A673 (cell line): ENCODE measurements around the gene UNK. TPM values are rescaled to one million over a fixed set of nuclear protein-coding genes. Genes with fewer than 3 reads are reported as not detected.

ENCODE experiments used
- BruUV-seq: library from RNA; stranded (reverse); fragments of 400-500 nt; replicated peaks from 2 replicates; lab custom pipeline; 2021; lab: Mats Ljungman, UMichigan
- CTCF ChIA-PET: fragments of 300-600 bp; sonication (Branson Sonifier 250); formaldehyde crosslinking; loops from one replicate; lab custom pipeline; 2022; ENCODE audit warnings: antibody characterized with exemption; lab: Charles Lee
- POLR2A ChIA-PET: fragments of 300-600 bp; sonication (Branson Sonifier 250); formaldehyde crosslinking; loops from one replicate; lab custom pipeline; 2022; ENCODE audit warnings: antibody characterized with exemption; ENCODE audit not compliant: low non-redundant PET; lab: Charles Lee
- DNase-seq: peaks from one replicate; pipeline ENCODE4 v3.0.0-alpha.2; 2015; ENCODE audit warnings: low spot score
- H3K27ac ChIP-seq: fragments of 200-600 bp; sonication (generic); 2 replicates; pipeline ENCODE4 v1.5.1; 2016; ENCODE audit warnings: mixed run types, low read depth, mild to moderate bottlenecking, mixed read lengths, antibody characterized with exemption, low read length; ENCODE audit not compliant: poor library complexity, severe bottlenecking
- H3K27me3 ChIP-seq: fragments of 200-600 bp; sonication (generic); replicated peaks from 2 replicates; pipeline ENCODE4 v1.6.1; 2017; ENCODE audit warnings: mixed run types, low read depth, mild to moderate bottlenecking, mixed read lengths, antibody characterized with exemption, low read length; ENCODE audit not compliant: insufficient read depth, poor library complexity
- H3K36me3 ChIP-seq: fragments of 200-600 bp; sonication (generic); 2 replicates; pipeline ENCODE4 v1.6.1; 2016; ENCODE audit warnings: mixed run types, mild to moderate bottlenecking, mixed read lengths, antibody characterized with exemption, low read length; ENCODE audit not compliant: insufficient read depth, poor library complexity, severe bottlenecking
- H3K4me1 ChIP-seq: fragments of 200-600 bp; sonication (generic); 2 replicates; pipeline ENCODE4 v1.6.1; 2017; ENCODE audit warnings: mixed run types, mild to moderate bottlenecking, mixed read lengths, antibody characterized with exemption, low read length; ENCODE audit not compliant: insufficient read depth, poor library complexity, severe bottlenecking
- H3K4me3 ChIP-seq: fragments of 200-600 bp; sonication (generic); 2 replicates; pipeline ENCODE4 v1.5.1; 2016; ENCODE audit warnings: low read depth, mixed run types, mild to moderate bottlenecking, mixed read lengths, low read length; ENCODE audit not compliant: poor library complexity, severe bottlenecking
- H3K9me3 ChIP-seq: fragments of 200-600 bp; sonication (generic); 2 replicates; pipeline ENCODE4 v1.6.1; 2016; ENCODE audit warnings: mixed run types, low read depth, mild to moderate bottlenecking, mixed read lengths, antibody characterized with exemption, low read length; ENCODE audit not compliant: poor library complexity, severe bottlenecking
- CTCF ChIP-seq: fragments of 300-800, 200-600 bp; sonication (generic); conservative IDR thresholded peaks from 2 replicates; pipeline ENCODE4 v1.5.1; 2017; ENCODE audit warnings: low read depth, mild to moderate bottlenecking, antibody characterized with exemption, low read length, moderate library complexity, mixed read lengths
- EZH2 ChIP-seq: fragments of 200-600 bp; sonication (generic); IDR thresholded peaks from 2 replicates; pipeline ENCODE4 v1.6.1; 2017; ENCODE audit warnings: borderline replicate concordance, low read depth, mild to moderate bottlenecking, mixed read lengths, antibody characterized with exemption, low read length; ENCODE audit not compliant: poor library complexity, severe bottlenecking
- intact Hi-C: fragments of 100-400 bp; cut with micrococcal nuclease; formaldehyde crosslinking; loops from one replicate; pipeline ENCODE4 v1.10.0; 2022; ENCODE audit not compliant: unreplicated experiment
- total RNA-seq: library from RNA; stranded (reverse); gene quantifications from 2 replicates; pipeline ENCODE4 v1.2.3, GENCODE V29; 2021

The UNK gene
- total RNA-seq, 1 experiment from 2014 or later: 53.2 TPM

- BruUV-seq: no TSS peak
- Histone ChIP-seq H3K4me1 (peaks cover 11% of the 10 kb centered on the region), H3K27me3 (no peaks in the 10 kb centered on the region), H3K27ac (no peak overlapping the region), H3K9me3 (no peaks in the 10 kb centered on the region), H3K4me3 (no peak overlapping the region), H3K36me3 (no peaks in the 10 kb centered on the region)
- intact Hi-C loops: no loop called here
- no peak for DNase-seq
- ChIA-PET CTCF (no interaction called here), POLR2A (no interaction called here)
- TF ChIP-seq CTCF (no peak), EZH2 (no peak)
Observed at GRCh38 chr17:75832652-75833400, 48.2 kb downstream of the UNK start.

GRCh38 chr17:75834279-75834920 is 49.8 kb downstream of the UNK start:
- no peak overlapping the region for H3K27ac ChIP-seq
- CTCF ChIA-PET: interaction anchor here (0.5 kb wide), 1 partner anchor 39 kb away, joined by 5 read pairs; no protein-coding TSS in a partner anchor
- intact Hi-C loops: no loop called here
- no peak for DNase-seq
- TF ChIP-seq CTCF (no peak), EZH2 (no peak)
- no peak overlapping the region for H3K4me3 ChIP-seq
- no TSS peak for BruUV-seq
- H3K4me1 ChIP-seq: peaks cover 9% of the 10 kb centered on the region
- no peaks in the 10 kb centered on the region for H3K36me3 ChIP-seq
- H3K9me3 ChIP-seq: no peaks in the 10 kb centered on the region
- POLR2A ChIA-PET: no interaction called here
- H3K27me3 ChIP-seq: no peaks in the 10 kb centered on the region

GRCh38 chr17:75834928-75835653 is 50.5 kb downstream of the UNK start:
- peaks cover 9% of the 10 kb centered on the region for H3K4me1 ChIP-seq
- DNase-seq: peak; percentile 72

More at GRCh38 chr17:75834928-75835653, 50.5 kb downstream of the UNK start:
- TF ChIP-seq EZH2 (no peak), CTCF (no peak)
- Histone ChIP-seq H3K27ac (no peak overlapping the region), H3K27me3 (no peaks in the 10 kb centered on the region), H3K4me3 (peak overlapping the region; percentile 34), H3K36me3 (no peaks in the 10 kb centered on the region), H3K9me3 (no peaks in the 10 kb centered on the region)
- ChIA-PET CTCF (interaction anchor here (0.5 to 1.2 kb wide), 2 partner anchors 12 to 39 kb away, joined by 3 to 5 read pairs; no protein-coding TSS in a partner anchor), POLR2A (no interaction called here)
- intact Hi-C loops: no loop called here
- BruUV-seq: no TSS peak
